Psoas muscle (tissue), 8 donors: Measurements from ENCODE around the gene UTP20. TPM values are rescaled to one million over a fixed set of nuclear protein-coding genes. Genes with fewer than 3 reads are reported as not detected.
A peak's percentile ranks its signal among the peaks of the same experiment; 100 is the strongest.

Source experiments
- ATAC-seq, 4 donors: fragments of 200-7000 bp; cut with Tn5 transposase; one replicate each; pipeline ENCODE4 v1.9.1; 2020; ENCODE audit warnings: moderate library complexity in 3 of 4, mild to moderate bottlenecking in 2 of 4
- DNase-seq, 2 donors: peaks; one replicate each; pipeline ENCODE4 v3.0.0-alpha.2; 2020
- H3K27ac ChIP-seq: fragments of 200-600 bp; one replicate; pipeline ENCODE4 v1.8.0; 2022
- H3K27me3 ChIP-seq, 3 donors: fragments of 200-600 bp in 1 of 3; one replicate each; pipeline versions ENCODE4 v1.6.1 to v1.8.0; 2013 to 2022; ENCODE audit warnings: low read length in 2 of 3, mild to moderate bottlenecking in 2 of 3, moderate library complexity in 1 of 3; ENCODE audit not compliant: insufficient read depth in 3 of 3
- H3K36me3 ChIP-seq, 2 donors: fragments of 200-600 bp in 1 of 2; one replicate each; pipeline versions ENCODE4 v1.6.1 to v1.8.0; 2013 to 2022; ENCODE audit warnings: low read depth in 1 of 2, mild to moderate bottlenecking in 1 of 2, moderate library complexity in 1 of 2; ENCODE audit not compliant: insufficient read depth in 1 of 2
- H3K4me1 ChIP-seq: fragments of 200-600 bp; one replicate; pipeline ENCODE4 v1.8.0; 2022
- H3K4me3 ChIP-seq: fragments of 200-600 bp; one replicate; pipeline ENCODE4 v1.8.0; 2022; ENCODE audit warnings: mild to moderate bottlenecking
- H3K9me3 ChIP-seq: fragments of 200-600 bp; one replicate; pipeline ENCODE4 v1.8.0; 2022
- WGBS, 3 donors: extraction: QIAGEN DNeasy Blood & Tissue Kit; methylation state at CpG; one replicate each; pipeline versions ENCODE4 v1.1.6 to v1.1.7; 2013; 5-methylcytosine and 5-hydroxymethylcytosine counted together
- intact Hi-C, 2 donors: fragments of 100-400 bp; cut with DNase I; formaldehyde crosslinking; loops; one replicate each; pipeline versions ENCODE4 v1.11.0 to v1.14.2; 2022
- polyA plus RNA-seq, 3 donors: library from polyadenylated mRNA; stranded (reverse); fragments of 200-250 nt; gene quantifications; one replicate each; pipeline ENCODE4 v1.2.3, GENCODE V29; 2013
- total RNA-seq, 4 donors: library from RNA; stranded (reverse); fragmentation: NEBNext Ultra II Directional in 2 of 4; extraction: Animal tissue kit (Norgen Biotek cat#: 25700) in 2 of 4; gene quantifications; one replicate each; pipeline versions ENCODE4 v1.2.1 to v1.2.4, GENCODE V29; 2021 to 2023
- TF ChIP-seq, protein P1 (sequence below): fragments of 200-600 bp; IDR thresholded peaks from one replicate; pipeline ENCODE4 v1.8.0; 2022; ENCODE audit warnings: antibody characterized with exemption
- donor health status: healthy with polysubstance abuse.
- donor health status: DM: no; HTN: no; CAD: no; lungs with moderate emphysema.
- donor health status: Bipolar disorder and iron deficiency.
- donor health status: healthy.
- donor health status: DM: yes; HTN: yes; CAD: no.
- donor health status: DM: no; HTN: no; CAD: no.
- donor health status: DM: no; HTN: no; CAD: no.
- donor health status: DM: yes; HTN: yes; CAD: no.

UTP20 gene
- total and polyA plus RNA-seq, 7 donors: 3.7 to 11.4 (median 8.4) TPM

DNA sequence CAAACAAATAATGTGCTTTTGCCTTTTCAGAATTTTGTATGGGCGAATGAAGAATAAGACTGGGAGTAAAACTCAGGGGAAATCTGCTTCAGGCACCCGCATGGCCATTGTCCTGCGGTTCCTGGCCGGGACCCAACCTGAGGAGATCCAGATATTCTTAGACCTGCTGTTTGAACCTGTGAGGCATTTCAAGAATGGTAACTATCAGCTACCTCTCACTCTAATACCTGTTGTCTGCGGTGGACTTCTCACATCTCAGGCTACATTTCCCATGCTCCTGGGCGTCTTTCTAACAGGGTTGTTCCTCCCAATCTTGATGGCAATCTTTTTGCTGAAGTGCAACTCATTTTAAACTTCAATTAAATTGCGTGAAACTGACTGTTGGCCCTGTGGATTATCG is 47.1 kb downstream of the UTP20 start:
- no peak for DNase-seq
- no peaks in the 10 kb centered on the region for H3K9me3 ChIP-seq
- H3K4me1 ChIP-seq: no peaks in the 10 kb centered on the region
- H3K27me3 ChIP-seq: no peaks in the 10 kb centered on the region
- H3K4me3 ChIP-seq: no peak overlapping the region
- peaks cover 4 to 91% of the 10 kb centered on the region in 2 donors for H3K36me3 ChIP-seq
- H3K27ac ChIP-seq: no peak overlapping the region
- intact Hi-C loops: no loop called here
- TF ChIP-seq, protein P1, sequence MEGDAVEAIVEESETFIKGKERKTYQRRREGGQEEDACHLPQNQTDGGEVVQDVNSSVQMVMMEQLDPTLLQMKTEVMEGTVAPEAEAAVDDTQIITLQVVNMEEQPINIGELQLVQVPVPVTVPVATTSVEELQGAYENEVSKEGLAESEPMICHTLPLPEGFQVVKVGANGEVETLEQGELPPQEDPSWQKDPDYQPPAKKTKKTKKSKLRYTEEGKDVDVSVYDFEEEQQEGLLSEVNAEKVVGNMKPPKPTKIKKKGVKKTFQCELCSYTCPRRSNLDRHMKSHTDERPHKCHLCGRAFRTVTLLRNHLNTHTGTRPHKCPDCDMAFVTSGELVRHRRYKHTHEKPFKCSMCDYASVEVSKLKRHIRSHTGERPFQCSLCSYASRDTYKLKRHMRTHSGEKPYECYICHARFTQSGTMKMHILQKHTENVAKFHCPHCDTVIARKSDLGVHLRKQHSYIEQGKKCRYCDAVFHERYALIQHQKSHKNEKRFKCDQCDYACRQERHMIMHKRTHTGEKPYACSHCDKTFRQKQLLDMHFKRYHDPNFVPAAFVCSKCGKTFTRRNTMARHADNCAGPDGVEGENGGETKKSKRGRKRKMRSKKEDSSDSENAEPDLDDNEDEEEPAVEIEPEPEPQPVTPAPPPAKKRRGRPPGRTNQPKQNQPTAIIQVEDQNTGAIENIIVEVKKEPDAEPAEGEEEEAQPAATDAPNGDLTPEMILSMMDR: no peak
- 86 to 94% (median 88%) methylated on average over 8 of the region's 8 CpGs for WGBS, 3 donors
- ATAC-seq: no peak

DNA sequence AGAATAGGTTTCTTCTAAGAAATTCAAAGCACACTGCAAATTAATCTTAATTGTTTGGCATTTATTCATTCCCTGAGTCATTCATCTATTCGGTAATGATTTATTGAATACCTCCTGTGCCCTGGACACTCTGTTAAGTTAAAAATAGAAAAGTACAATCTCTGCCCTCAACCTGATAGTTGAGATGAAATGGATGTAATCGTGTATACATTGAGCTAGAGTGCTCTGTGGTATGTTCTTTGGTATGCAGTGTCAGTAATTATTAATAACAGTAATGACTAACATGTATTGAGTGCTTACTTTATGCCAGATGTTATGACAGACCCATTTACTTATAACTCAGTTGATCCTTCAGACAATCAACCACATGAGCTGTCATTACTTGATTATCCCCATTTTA is 47.6 kb downstream of the UTP20 start:
- H3K36me3 ChIP-seq: peaks cover 4 to 91% of the 10 kb centered on the region in 2 donors

DNA sequence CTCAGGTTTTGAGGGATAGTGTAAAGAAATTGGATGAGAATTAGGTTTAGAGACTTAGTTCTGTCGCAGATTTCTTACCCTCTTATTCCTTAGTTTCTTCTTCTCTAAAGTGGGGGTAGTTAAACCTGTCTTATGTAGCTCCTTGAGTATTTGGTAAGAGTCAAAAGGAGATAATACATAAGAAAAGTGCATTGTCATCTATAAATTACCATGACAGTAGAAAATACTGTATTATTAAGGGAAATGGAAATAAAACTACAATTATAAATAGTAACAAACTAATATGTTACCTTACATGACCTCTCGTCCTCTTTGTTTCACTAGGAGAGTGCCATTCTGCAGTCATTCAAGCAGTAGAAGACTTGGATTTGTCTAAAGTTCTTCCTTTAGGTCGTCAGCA is 49.0 kb downstream of the UTP20 start:
- peaks cover 6 to 96% of the 10 kb centered on the region in 2 donors for H3K36me3 ChIP-seq
- DNase-seq: no peak
- no peak for ATAC-seq
- no peaks in the 10 kb centered on the region for H3K9me3 ChIP-seq
- TF ChIP-seq, protein P1: no peak
- no peaks in the 10 kb centered on the region for H3K4me1 ChIP-seq
- H3K4me3 ChIP-seq: no peak overlapping the region
- 94 to 95% (median 94%) methylated on average over 3 of the region's 3 CpGs for WGBS, 3 donors
- intact Hi-C loops: no loop called here
- H3K27me3 ChIP-seq: no peaks in the 10 kb centered on the region
- no peak overlapping the region for H3K27ac ChIP-seq

More for the DNA sequence above, 47.6 kb downstream of the UTP20 start:
- Histone ChIP-seq H3K4me3 (no peak overlapping the region), H3K27me3 (no peaks in the 10 kb centered on the region), H3K9me3 (no peaks in the 10 kb centered on the region), H3K4me1 (no peaks in the 10 kb centered on the region), H3K27ac (no peak overlapping the region)
- TF ChIP-seq, protein P1: no peak
- DNase-seq: no peak
- WGBS, 3 donors: 32 to 59% (median 56%) methylated on average over 2 of the region's 2 CpGs
- intact Hi-C loops: no loop called here
- peak in 2 of 4 donors; percentile 24 to 52 for ATAC-seq

DNA sequence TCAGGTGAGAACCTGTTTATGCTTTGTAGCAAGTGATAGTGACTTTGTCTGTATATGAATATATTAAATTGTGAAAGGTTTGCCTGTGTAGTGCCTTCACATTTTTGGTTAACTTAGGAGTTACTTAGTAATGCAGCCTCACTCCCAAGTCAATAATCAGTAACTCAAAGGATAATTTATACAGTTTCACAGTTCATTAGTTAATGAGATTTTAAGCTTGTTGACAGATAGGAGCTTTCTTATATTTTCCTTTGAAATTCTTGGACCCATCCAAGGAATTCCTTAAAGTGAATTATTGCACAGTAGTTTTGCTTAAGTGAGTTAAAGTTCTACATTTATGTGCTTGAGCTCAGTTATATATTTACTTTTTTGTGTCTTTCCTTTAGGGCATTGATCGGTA is 50.7 kb downstream of the UTP20 start:
- no peak for ATAC-seq
- Histone ChIP-seq H3K27ac (no peak overlapping the region), H3K4me3 (no peak overlapping the region), H3K9me3 (no peaks in the 10 kb centered on the region), H3K4me1 (no peaks in the 10 kb centered on the region), H3K27me3 (no peaks in the 10 kb centered on the region), H3K36me3 (peaks cover 9 to 96% of the 10 kb centered on the region in 2 donors)
- no peak for DNase-seq
- TF ChIP-seq, protein P1: no peak
- 52 to 98% (median 94%) methylated on average over 1 of the region's 1 CpG for WGBS, 3 donors
- intact Hi-C loops: no loop called here

DNA sequence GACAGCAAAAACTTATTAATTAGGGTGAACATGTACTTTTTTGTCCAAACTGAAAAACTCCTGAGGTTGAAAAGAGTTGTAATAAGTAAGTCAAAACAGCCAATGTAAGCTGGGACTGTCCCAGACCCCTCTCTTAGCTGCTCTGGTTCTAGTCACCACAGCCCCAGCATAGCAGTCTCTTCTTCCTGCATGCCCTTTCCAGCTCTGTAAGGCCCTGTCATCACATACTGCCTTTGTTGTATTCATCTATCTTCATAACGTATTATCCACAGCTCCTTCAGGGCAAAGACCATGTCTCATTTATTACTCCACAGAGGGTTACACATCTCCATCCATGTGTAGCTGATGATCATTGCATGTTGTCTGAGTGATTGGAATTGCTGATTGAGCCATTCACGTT is 56.5 kb downstream of the UTP20 start:
- no peak overlapping the region for H3K27ac ChIP-seq

More for the DNA sequence above, 56.5 kb downstream of the UTP20 start:
- ATAC-seq (no peak), DNase-seq (no peak)
- intact Hi-C loops: no loop called here
- no peaks in the 10 kb centered on the region for H3K27me3 ChIP-seq
- H3K4me1 ChIP-seq: no peaks in the 10 kb centered on the region
- no peak overlapping the region for H3K4me3 ChIP-seq
- no peaks in the 10 kb centered on the region for H3K9me3 ChIP-seq
- H3K36me3 ChIP-seq: peaks cover 7 to 95% of the 10 kb centered on the region in 2 donors
- TF ChIP-seq, protein P1: no peak
- WGBS, 3 donors: 88 to 91% (median 90%) methylated on average over 2 of the region's 2 CpGs
